Osteocyte (in vitro differentiated cells): ENCODE measurements around the gene ANKRD2. TPM values are rescaled to one million over a fixed set of nuclear protein-coding genes. Genes with fewer than 3 reads are reported as not detected.

Experiments
- DNase-seq: peaks from one replicate; pipeline ENCODE4 v3.0.0; 2021; ENCODE audit warnings: mixed read lengths; ENCODE audit not compliant: unreplicated experiment; ENCODE audit errors: extremely low spot score
- H3K27ac Mint-ChIP-seq: one replicate; pipeline ENCODE4 v1.8.0; 2021; ENCODE audit warnings: mild to moderate bottlenecking, mixed read lengths; ENCODE audit not compliant: unreplicated experiment
- H3K27me3 Mint-ChIP-seq: one replicate; pipeline ENCODE4 v1.8.0; 2021; ENCODE audit warnings: mixed read lengths; ENCODE audit not compliant: unreplicated experiment
- H3K36me3 Mint-ChIP-seq: one replicate; pipeline ENCODE4 v1.8.0; 2021; ENCODE audit warnings: mixed read lengths; ENCODE audit not compliant: unreplicated experiment
- H3K4me1 Mint-ChIP-seq: one replicate; pipeline ENCODE4 v1.8.0; 2021; ENCODE audit warnings: mixed read lengths; ENCODE audit not compliant: unreplicated experiment
- H3K4me3 Mint-ChIP-seq: one replicate; pipeline ENCODE4 v1.8.0; 2021; ENCODE audit warnings: mild to moderate bottlenecking, moderate library complexity, mixed read lengths; ENCODE audit not compliant: unreplicated experiment
- H3K9me3 Mint-ChIP-seq: one replicate; pipeline ENCODE4 v1.8.0; 2021; ENCODE audit warnings: mixed read lengths; ENCODE audit not compliant: unreplicated experiment
- CTCF ChIP-seq: fragments of 200-600 bp; sonication (generic); IDR thresholded peaks from 2 replicates; pipeline ENCODE4 v1.5.0; 2021; ENCODE audit warnings: antibody characterized with exemption, mild to moderate bottlenecking, moderate library complexity
- total RNA-seq: library from RNA; stranded (reverse); gene quantifications from 2 replicates; pipeline ENCODE4 v1.2.1, GENCODE V29; 2021

Gene ANKRD2
- total RNA-seq, 1 donor from 2014 or later, result not detected

GRCh38 chr10:97618285-97618684 is 45.7 kb downstream of the ANKRD2 start:
- Mint-ChIP-seq H3K9me3 (no peaks in the 10 kb centered on the region), H3K36me3 (peaks cover 13% of the 10 kb centered on the region), H3K4me1 (no peaks in the 10 kb centered on the region), H3K27me3 (no peaks in the 10 kb centered on the region), H3K27ac (no peak overlapping the region), H3K4me3 (no peak overlapping the region)
- TF ChIP-seq CTCF, result no peak
- no peak for DNase-seq

- no peaks in the 10 kb centered on the region for H3K9me3 Mint-ChIP-seq
- no peak for DNase-seq
- TF ChIP-seq CTCF, result no peak
- peaks cover 13% of the 10 kb centered on the region for H3K36me3 Mint-ChIP-seq
- H3K4me1 Mint-ChIP-seq, result no peaks in the 10 kb centered on the region
- no peak overlapping the region for H3K27ac Mint-ChIP-seq
- H3K4me3 Mint-ChIP-seq, result no peak overlapping the region
- no peaks in the 10 kb centered on the region for H3K27me3 Mint-ChIP-seq
Measured at GRCh38 chr10:97618733-97619132, 46.2 kb downstream of the ANKRD2 start.

- Mint-ChIP-seq H3K27ac (no peak overlapping the region), H3K4me1 (no peaks in the 10 kb centered on the region), H3K4me3 (no peak overlapping the region), H3K27me3 (no peaks in the 10 kb centered on the region), H3K9me3 (no peaks in the 10 kb centered on the region), H3K36me3 (no peaks in the 10 kb centered on the region)
- no peak for TF ChIP-seq CTCF
- no peak for DNase-seq
Measured at GRCh38 chr10:97623277-97623676, 50.7 kb downstream of the ANKRD2 start.

- TF ChIP-seq CTCF, result no peak
- DNase-seq, result no peak
- Mint-ChIP-seq H3K4me1 (peaks cover 5% of the 10 kb centered on the region), H3K9me3 (no peaks in the 10 kb centered on the region), H3K36me3 (no peaks in the 10 kb centered on the region), H3K4me3 (no peak overlapping the region), H3K27me3 (no peaks in the 10 kb centered on the region), H3K27ac (no peak overlapping the region)
Measured at GRCh38 chr10:97627731-97628130, 55.2 kb downstream of the ANKRD2 start.

GRCh38 chr10:97628228-97628627 is 55.6 kb downstream of the ANKRD2 start:
- Mint-ChIP-seq H3K27me3 (no peaks in the 10 kb centered on the region), H3K36me3 (no peaks in the 10 kb centered on the region), H3K27ac (no peak overlapping the region), H3K4me1 (peaks cover 10% of the 10 kb centered on the region), H3K9me3 (no peaks in the 10 kb centered on the region), H3K4me3 (no peak overlapping the region)
- no peak for TF ChIP-seq CTCF
- DNase-seq, result no peak
